Measurements from ENCODE around the gene MDC1. TPM values are rescaled to one million over a fixed set of nuclear protein-coding genes. Genes with fewer than 3 reads are reported as not detected.

MDC1 gene
- total and polyA plus RNA-seq, 2 of the 13 experiments (the other 11 are each of a cell fraction or from before 2014, with no cell fraction given) = 8.4 to 14.0 TPM

DNA sequence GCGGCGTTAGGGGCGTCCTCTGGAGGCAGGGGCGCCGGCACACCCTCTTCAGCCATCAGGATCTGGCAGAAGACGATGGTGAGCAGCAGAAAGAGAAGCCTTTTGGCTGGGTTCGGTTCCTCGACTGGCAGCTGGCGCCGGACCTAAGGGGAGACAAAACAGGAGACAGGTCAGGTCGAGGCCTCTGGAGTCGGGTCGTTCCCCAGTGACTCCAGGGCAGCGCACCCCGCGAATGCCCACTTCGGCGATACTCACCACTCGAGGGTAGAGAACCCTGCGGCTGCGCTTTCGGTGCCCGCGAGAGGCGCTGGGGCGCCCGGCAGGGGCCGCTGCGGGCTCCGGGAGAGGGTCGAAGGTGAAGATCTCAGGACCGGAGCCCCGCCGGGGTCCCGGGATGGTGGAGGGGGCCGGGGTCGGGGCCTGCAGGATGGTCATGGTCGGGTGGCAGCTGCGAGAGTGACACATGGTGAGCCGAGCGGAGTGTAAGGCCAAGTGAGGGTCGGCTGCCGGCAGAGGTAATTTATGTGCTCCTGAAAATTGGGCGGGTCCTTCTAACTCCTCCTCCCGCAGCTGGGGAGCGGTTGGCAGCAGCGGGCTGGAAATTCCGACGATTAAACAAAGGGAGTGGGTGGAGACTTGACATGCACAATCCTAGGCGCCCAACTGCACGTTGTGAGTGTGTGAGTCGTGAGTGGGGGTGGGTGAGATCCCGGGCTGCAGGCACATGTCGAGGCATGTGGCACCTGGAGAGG lies 27.1 kb upstream of the MDC1 start, which contains the start of gene IER3 (continued):
- TF ChIP-seq, protein P1, sequence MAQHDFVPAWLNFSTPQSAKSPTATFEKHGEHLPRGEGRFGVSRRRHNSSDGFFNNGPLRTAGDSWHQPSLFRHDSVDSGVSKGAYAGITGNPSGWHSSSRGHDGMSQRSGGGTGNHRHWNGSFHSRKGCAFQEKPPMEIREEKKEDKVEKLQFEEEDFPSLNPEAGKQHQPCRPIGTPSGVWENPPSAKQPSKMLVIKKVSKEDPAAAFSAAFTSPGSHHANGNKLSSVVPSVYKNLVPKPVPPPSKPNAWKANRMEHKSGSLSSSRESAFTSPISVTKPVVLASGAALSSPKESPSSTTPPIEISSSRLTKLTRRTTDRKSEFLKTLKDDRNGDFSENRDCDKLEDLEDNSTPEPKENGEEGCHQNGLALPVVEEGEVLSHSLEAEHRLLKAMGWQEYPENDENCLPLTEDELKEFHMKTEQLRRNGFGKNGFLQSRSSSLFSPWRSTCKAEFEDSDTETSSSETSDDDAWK (CRISPR knock-in tag; IDR thresholded peaks at IDR 0.05) = no peak
- TF ChIP-seq, protein P2, sequence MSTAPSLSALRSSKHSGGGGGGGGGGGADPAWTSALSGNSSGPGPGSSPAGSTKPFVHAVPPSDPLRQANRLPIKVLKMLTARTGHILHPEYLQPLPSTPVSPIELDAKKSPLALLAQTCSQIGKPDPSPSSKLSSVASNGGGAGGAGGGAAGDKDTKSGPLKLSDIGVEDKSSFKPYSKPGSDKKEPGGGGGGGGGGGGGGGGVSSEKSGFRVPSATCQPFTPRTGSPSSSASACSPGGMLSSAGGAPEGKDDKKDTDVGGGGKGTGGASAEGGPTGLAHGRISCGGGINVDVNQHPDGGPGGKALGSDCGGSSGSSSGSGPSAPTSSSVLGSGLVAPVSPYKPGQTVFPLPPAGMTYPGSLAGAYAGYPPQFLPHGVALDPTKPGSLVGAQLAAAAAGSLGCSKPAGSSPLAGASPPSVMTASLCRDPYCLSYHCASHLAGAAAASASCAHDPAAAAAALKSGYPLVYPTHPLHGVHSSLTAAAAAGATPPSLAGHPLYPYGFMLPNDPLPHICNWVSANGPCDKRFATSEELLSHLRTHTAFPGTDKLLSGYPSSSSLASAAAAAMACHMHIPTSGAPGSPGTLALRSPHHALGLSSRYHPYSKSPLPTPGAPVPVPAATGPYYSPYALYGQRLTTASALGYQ (CRISPR knock-in tag; IDR thresholded peaks at IDR 0.05) = peak; percentile 62; the same call in 1 of the 2 replicates
- TF ChIP-seq, protein P3, sequence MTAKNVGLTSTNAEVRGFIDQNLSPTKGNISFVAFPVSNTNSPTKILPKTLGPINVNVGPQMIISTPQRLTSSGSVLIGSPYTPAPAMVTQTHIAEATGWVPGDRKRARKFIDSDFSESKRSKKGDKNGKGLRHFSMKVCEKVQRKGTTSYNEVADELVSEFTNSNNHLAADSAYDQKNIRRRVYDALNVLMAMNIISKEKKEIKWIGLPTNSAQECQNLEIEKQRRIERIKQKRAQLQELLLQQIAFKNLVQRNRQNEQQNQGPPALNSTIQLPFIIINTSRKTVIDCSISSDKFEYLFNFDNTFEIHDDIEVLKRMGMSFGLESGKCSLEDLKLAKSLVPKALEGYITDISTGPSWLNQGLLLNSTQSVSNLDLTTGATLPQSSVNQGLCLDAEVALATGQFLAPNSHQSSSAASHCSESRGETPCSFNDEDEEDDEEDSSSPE (CRISPR knock-in tag; IDR thresholded peaks at IDR 0.05) = peak; percentile 67
- TF ChIP-seq ZBTB8A (CRISPR knock-in tag; IDR thresholded peaks at IDR 0.05; ENCODE audit: borderline replicate concordance, low read depth) = no peak
- TF ChIP-seq, protein P4, sequence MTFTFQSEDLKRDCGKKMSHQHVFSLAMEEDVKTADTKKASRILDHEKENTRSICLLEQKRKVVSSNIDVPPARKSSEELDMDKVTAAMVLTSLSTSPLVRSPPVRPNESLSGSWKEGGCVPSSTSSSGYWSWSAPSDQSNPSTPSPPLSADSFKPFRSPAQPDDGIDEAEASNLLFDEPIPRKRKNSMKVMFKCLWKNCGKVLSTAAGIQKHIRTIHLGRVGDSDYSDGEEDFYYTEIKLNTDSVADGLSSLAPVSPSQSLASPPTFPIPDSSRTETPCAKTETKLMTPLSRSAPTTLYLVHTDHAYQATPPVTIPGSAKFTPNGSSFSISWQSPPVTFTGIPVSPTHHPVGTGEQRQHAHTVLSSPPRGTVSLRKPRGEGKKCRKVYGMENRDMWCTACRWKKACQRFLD (CRISPR knock-in tag; IDR thresholded peaks at IDR 0.05; ENCODE audit: borderline replicate concordance) = peak; percentile 78; the same call in 1 of the 2 replicates
- TF ChIP-seq ZC3H13 (CRISPR knock-in tag; IDR thresholded peaks at IDR 0.05) = peak; percentile 88
- TF ChIP-seq EZH2 (conservative IDR thresholded peaks at IDR 0.05; ENCODE audit: low read depth, low read length) = no peak
- TF ChIP-seq ZZZ3 (CRISPR knock-in tag; IDR thresholded peaks at IDR 0.05; ENCODE audit: borderline replicate concordance) = no peak
- peak; percentile 82; the same call in 1 of the 2 replicates for TF ChIP-seq NFKBIZ (CRISPR knock-in tag; IDR thresholded peaks at IDR 0.05)
- peak; percentile 77 for TF ChIP-seq SMAD1 (CRISPR knock-in tag; IDR thresholded peaks at IDR 0.05; ENCODE audit: borderline replicate concordance, low read depth)
- TF ChIP-seq MAF1 (CRISPR knock-in tag; IDR thresholded peaks at IDR 0.05; ENCODE audit: borderline replicate concordance) = no peak; the same call in none of the 2 replicates
- TF ChIP-seq ZNF329 (CRISPR knock-in tag; IDR thresholded peaks at IDR 0.05; ENCODE audit: low read depth) = no peak; the same call in 1 of the 2 replicates
- TF ChIP-seq ZNF382 (CRISPR knock-in tag; IDR thresholded peaks at IDR 0.05; ENCODE audit: borderline replicate concordance) = no peak
- TF ChIP-seq ZNF34 (CRISPR knock-in tag; IDR thresholded peaks at IDR 0.05; ENCODE audit: borderline replicate concordance) = no peak
- TF ChIP-seq RNF2 (conservative IDR thresholded peaks at IDR 0.05; ENCODE audit: low read depth) = no peak
- TF ChIP-seq, protein P5, sequence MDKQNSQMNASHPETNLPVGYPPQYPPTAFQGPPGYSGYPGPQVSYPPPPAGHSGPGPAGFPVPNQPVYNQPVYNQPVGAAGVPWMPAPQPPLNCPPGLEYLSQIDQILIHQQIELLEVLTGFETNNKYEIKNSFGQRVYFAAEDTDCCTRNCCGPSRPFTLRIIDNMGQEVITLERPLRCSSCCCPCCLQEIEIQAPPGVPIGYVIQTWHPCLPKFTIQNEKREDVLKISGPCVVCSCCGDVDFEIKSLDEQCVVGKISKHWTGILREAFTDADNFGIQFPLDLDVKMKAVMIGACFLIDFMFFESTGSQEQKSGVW (CRISPR knock-in tag; IDR thresholded peaks at IDR 0.05; ENCODE audit: borderline replicate concordance) = peak; percentile 45; the same call in 1 of the 2 replicates
- TF ChIP-seq ZNF619 (CRISPR knock-in tag; IDR thresholded peaks at IDR 0.05) = peak; percentile 50; the same call in 1 of the 2 replicates
- no peak for TF ChIP-seq ZMYM3 (CRISPR knock-in tag; IDR thresholded peaks at IDR 0.05)
- no peak for TF ChIP-seq NR3C1 (CRISPR knock-in tag; IDR thresholded peaks at IDR 0.05)
- TF ChIP-seq ZBTB21 (CRISPR knock-in tag; IDR thresholded peaks at IDR 0.05) = no peak
- TF ChIP-seq, protein P6, sequence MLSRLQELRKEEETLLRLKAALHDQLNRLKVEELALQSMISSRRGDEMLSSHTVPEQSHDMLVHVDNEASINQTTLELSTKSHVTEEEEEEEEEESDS (CRISPR knock-in tag; IDR thresholded peaks at IDR 0.05; ENCODE audit: borderline replicate concordance) = peak; percentile 88; the same call in 1 of the 2 replicates
- TF ChIP-seq ZNF547 (CRISPR knock-in tag; IDR thresholded peaks at IDR 0.05) = no peak
- no peak for TF ChIP-seq IKZF1 (IDR thresholded peaks at IDR 0.05)
- peak; percentile 37 for TF ChIP-seq BRD4 (CRISPR knock-in tag; IDR thresholded peaks at IDR 0.05)

Measured in HepG2 (cell line).